ENCODE results near the gene HOXD4.
A peak's percentile ranks its signal among the peaks of the same experiment; 100 is the strongest.

The HOXD4 gene

DNA sequence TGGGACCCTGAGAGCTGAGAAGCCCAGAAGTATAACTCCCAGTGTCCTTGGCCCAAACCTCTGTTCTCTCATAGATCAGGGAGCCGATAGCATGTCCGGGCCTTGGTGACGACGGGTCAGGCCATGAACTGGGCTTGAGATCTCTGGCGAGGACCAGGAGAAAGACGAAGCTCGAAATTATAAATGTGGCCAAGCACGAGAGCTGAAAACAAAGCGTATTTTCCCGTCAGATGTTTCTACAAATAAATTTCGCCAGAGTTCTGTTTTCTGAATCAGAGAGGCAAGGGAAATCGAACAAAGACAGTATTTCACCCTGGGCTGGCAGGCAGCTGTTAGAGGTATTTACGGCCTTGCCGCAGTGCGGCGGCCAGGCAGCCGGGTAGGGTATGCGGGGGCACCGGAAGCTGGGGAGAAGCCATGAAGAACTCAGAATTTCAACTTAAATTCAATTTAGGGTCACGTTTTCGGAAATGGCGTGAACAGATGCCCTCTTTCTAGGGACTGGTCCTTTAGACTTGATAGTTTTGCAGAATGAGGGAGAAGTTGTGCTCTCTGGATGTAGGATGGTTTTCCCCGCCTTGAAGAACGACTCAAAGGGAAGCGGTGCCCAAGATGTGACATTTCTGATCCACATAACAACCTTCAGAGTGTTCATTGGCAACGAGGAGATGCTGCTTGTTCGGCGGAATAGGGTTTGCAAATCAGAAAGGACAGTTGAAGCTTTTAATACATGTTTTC, 12.3 kb upstream of the HOXD4 start:
- no peak for DNase-seq (ENCODE audit: low read depth)
- H3K4me3 ChIP-seq (replicated peaks; ENCODE audit: low read depth, low read length) = no peak overlapping the region
- TF ChIP-seq, protein P1, sequence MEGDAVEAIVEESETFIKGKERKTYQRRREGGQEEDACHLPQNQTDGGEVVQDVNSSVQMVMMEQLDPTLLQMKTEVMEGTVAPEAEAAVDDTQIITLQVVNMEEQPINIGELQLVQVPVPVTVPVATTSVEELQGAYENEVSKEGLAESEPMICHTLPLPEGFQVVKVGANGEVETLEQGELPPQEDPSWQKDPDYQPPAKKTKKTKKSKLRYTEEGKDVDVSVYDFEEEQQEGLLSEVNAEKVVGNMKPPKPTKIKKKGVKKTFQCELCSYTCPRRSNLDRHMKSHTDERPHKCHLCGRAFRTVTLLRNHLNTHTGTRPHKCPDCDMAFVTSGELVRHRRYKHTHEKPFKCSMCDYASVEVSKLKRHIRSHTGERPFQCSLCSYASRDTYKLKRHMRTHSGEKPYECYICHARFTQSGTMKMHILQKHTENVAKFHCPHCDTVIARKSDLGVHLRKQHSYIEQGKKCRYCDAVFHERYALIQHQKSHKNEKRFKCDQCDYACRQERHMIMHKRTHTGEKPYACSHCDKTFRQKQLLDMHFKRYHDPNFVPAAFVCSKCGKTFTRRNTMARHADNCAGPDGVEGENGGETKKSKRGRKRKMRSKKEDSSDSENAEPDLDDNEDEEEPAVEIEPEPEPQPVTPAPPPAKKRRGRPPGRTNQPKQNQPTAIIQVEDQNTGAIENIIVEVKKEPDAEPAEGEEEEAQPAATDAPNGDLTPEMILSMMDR (IDR thresholded peaks at IDR 0.05; ENCODE audit: low read length, missing control alignments) = no peak

DNA sequence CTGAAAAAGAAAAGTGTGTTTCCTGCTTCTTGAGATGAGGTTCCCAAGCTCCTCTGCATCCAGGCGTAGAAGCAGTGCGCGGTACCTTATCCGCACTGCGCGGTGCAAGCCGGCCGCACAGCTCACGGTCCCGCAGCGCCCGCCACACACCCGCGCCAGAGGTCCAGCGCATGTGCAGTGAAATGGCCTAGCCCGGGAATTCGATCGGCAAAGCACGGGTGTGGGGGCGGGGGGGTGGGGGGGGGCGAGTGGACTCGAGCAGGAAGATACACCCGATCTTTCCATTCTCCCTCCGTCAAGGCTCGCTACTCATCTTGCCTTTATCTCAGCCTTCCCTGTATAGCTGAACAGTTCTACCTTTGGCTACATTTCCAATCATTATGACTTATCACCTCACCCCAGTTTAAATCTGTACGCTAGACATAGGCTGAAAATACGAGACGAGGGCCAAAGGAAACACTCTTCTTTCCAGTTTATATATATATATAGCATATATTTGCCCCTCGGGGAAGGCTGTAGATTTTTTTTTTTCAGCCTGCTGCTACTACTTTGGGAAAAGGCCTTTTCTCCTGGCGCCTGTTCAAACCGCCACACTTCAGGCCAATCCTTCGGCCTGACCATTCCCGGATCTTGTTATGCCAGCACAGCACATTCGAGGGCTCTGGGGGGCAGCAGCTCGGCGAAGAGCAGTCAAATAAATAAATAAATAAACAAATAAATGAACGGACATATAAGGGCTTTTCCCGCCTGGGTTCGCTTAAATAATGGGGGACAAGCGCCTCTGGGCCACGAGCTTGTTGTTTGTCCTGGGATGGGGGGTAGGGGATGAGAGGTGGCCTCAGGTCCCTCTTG, 11.5 kb upstream of the HOXD4 start:
- H3K4me3 ChIP-seq (replicated peaks; ENCODE audit: low read depth, low read length) = peak overlapping the region; percentile 53
- TF ChIP-seq, protein P1 (IDR thresholded peaks at IDR 0.05; ENCODE audit: low read length, missing control alignments) = no peak
- DNase-seq (ENCODE audit: low read depth) = no peak

DNA sequence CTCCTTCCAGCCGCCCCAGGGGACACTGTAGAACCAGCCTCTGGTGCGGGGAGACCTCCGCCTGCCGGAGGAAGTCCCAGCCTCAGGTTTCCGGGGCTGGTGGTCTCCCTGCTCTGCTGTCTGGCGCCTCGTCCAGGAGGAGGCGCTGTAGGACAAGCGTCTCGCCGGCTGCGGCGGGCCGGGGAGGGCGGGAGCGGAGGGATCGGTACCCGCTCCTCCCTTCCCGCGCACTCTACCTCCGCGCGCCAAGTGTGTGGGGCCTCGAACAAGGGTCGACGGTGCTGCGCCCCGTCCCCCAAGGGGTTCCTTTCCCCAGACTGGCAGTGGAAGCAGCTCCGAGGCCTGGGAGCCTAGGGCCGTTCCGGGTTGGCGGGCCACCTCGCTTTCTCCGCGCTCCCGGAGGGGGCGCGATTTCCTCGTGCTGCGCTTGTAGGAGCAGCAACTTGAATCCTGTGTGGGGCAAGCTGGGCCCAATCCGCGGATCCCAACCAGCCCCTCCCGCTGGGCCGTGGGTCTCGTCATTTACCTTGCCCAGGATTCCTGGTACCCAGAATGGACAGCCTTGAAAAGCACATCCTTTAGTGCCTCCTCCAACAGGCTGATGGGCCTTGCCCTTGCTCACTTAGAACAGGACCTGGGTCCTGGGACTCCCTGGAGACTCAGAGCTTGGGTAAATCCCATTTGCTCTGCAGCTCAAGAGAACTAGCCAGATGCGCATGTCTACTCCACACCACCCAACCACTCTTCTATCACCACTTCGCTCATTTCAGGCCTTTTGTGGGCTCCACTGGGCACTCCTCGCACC, 10.6 kb upstream of the HOXD4 start:
- TF ChIP-seq, protein P1 (IDR thresholded peaks at IDR 0.05; ENCODE audit: low read length, missing control alignments) = peak; percentile 61
- H3K4me3 ChIP-seq (replicated peaks; ENCODE audit: low read depth, low read length) = peak overlapping the region; percentile 53
- peak; percentile 62 for DNase-seq (ENCODE audit: low read depth)

DNA sequence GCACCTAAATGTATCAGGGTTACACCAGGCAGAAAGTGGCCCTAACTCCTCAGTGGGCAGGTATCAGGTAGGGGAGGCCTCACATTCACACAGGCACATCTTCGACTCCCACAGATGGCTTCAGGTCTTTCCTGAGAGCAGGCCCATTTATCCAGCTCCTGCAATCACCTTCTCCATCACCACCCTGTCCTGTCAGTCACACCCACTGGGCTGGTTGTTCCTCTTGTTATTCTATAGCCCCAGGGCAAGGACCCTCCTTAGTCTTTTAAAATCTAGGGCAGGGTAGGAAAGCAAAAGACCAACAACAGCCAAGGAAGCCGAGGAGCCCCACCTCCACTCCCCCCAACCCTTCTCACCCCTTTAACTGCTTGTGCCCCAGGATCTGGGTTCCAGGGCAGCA, 9.1 kb upstream of the HOXD4 start:
- DNase-seq (ENCODE audit: low read depth) = no peak
- H3K4me3 ChIP-seq (replicated peaks; ENCODE audit: low read depth, low read length) = no peak overlapping the region
- TF ChIP-seq, protein P1 (IDR thresholded peaks at IDR 0.05; ENCODE audit: low read length, missing control alignments) = no peak

DNA sequence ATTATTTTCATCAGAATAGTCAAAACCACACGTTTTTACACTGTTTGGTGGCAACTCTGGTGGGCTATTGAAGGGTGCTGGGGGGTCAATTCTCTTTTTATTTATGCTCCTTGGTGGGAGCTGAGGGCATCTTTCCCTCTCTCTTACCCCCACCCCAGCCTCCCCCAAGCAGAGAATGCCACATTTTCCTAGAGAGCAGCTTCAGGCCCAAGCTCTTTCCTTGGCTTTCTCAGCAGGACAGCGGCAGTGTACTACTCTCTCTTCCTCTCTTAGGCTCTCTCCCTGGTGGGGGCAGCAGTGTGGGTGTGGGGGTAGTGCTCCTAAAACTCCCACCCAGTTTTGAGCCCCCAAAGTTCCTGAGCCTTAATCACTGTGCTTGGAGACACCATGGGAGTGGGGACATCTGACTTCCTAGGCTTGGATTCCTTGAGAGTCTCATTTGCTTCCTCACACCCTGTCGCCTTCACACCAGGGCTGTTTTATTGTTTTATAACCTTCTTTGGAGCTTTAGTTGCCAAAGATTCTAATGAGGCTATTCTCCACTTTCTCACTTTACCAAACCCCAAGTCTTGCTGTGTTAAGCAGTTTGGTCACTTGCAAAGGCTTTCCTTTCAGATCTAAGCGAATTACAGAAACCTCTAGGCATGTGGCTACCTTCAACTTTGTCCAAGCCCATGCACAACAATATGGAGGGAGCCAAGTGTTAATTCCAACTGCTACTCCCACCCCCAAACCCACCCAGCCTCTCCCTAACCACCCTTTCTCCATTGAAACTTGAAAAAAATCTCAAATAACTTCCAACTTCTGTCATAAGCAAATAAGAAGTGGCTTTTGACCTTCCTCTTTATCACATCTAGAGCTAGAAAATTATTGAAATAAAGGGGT, 6.0 kb upstream of the HOXD4 start:
- TF ChIP-seq, protein P1 (IDR thresholded peaks at IDR 0.05; ENCODE audit: low read length, missing control alignments) = no peak
- no peak for DNase-seq (ENCODE audit: low read depth)
- H3K4me3 ChIP-seq (replicated peaks; ENCODE audit: low read depth, low read length) = no peak overlapping the region

DNA sequence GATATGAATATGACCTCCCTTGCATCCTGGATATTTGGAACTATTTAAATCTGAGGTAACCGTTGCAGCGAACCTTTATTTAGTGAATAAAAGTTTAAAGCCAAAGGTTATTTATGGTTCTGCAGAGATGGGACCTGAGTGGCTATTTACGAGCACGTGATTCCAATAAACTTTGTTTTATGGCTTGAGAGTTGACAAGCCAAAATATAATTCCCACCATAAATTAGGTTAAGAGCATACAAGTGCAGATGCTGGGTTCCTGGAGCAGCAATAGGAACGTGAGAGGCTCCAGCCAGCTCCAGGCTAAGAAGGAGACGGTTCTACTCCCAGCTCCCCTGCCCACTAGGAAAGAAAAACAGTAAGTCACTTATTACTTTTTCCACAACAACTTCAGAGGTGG, 5.2 kb upstream of the HOXD4 start:
- DNase-seq (ENCODE audit: low read depth) = no peak
- TF ChIP-seq, protein P1 (IDR thresholded peaks at IDR 0.05; ENCODE audit: low read length, missing control alignments) = no peak
- H3K4me3 ChIP-seq (replicated peaks; ENCODE audit: low read depth, low read length) = no peak overlapping the region

Measured in fibroblast of pulmonary artery (primary cell).